B cell (primary cell): Measurements from ENCODE around the gene PRRT1. TPM values are rescaled to one million over a fixed set of nuclear protein-coding genes. Genes with fewer than 3 reads are reported as not detected.

Experiments
- ATAC-seq: fragments of 200-7000 bp; cut with Tn5 transposase; one replicate; pipeline ENCODE4 v1.10.0; 2021; ENCODE audit warnings: low read depth, mild to moderate bottlenecking, moderate number of reproducible peaks, moderate library complexity
- CTCF ChIA-PET: fragments of 350-600 bp; sonication (Branson Sonifier 250); formaldehyde crosslinking; loops from one replicate; lab custom pipeline; 2021; ENCODE audit warnings: antibody characterized with exemption, inconsistent platforms; lab: Charles Lee
- POLR2A ChIA-PET: fragments of 350-600 bp; sonication (Branson Sonifier 250); formaldehyde crosslinking; loops from one replicate; lab custom pipeline; 2021; ENCODE audit warnings: antibody characterized with exemption; lab: Charles Lee
- DNase-seq: peaks from one replicate; pipeline ENCODE4 v3.0.0; 2013
- H2AFZ ChIP-seq: 2 replicates; pipeline ENCODE4 v1.6.1; 2012; ENCODE audit warnings: mild to moderate bottlenecking, low read depth, low read length; ENCODE audit not compliant: insufficient read depth, poor library complexity, severe bottlenecking
- H3K27ac ChIP-seq, 2 donors: 1 replicate in 1 of 2; 2 replicates in 1 of 2; pipeline ENCODE4 v1.5.1; 2012 to 2013; ENCODE audit warnings: low read length in 2 of 2, mild to moderate bottlenecking in 2 of 2, moderate library complexity in 1 of 2
- H3K27me3 ChIP-seq, 4 experiments: fragments of 200-600 bp in 1 of 4; sonication (generic) in 1 of 4; replicated peaks in 1 of 4; 1 replicate in 2 of 4; 2 replicates in 2 of 4; pipeline versions ENCODE4 v1.6.1 to v1.7.0; 2013 to 2016; ENCODE audit warnings: low read length in 3 of 4, mild to moderate bottlenecking in 2 of 4, mixed read lengths in 1 of 4, moderate library complexity in 1 of 4; ENCODE audit not compliant: insufficient read depth in 4 of 4, control insufficient read depth in 3 of 4; ENCODE audit errors: control extremely low read depth in 1 of 4
- H3K36me3 ChIP-seq, 2 experiments: replicated peaks in 1 of 2; 1 replicate in 1 of 2; 2 replicates in 1 of 2; pipeline versions ENCODE4 v1.6.1 to v1.7.1; 2013; ENCODE audit warnings: low read length in 1 of 2; ENCODE audit not compliant: insufficient read depth in 2 of 2, control insufficient read depth in 1 of 2; ENCODE audit errors: control extremely low read depth in 1 of 2, extremely low read depth in 1 of 2
- H3K4me1 ChIP-seq, 2 donors: fragments of 200-600 bp in 1 of 2; sonication (generic) in 1 of 2; 1 replicate in 1 of 2; 2 replicates in 1 of 2; pipeline versions ENCODE4 v1.5.1 to v1.6.1; 2013 to 2017; ENCODE audit warnings: low read length in 2 of 2; ENCODE audit not compliant: control insufficient read depth in 2 of 2, insufficient read depth in 2 of 2
- H3K4me2 ChIP-seq: replicated peaks from 2 replicates; pipeline ENCODE3; 2012; ENCODE audit warnings: mild to moderate bottlenecking, low read depth, low read length; ENCODE audit not compliant: poor library complexity, severe bottlenecking
- H3K4me3 ChIP-seq, 5 experiments: fragments of 200-600 bp in 1 of 5; sonication (generic) in 1 of 5; 1 replicate in 3 of 5; 2 replicates in 2 of 5; pipeline versions ENCODE4 v1.5.1 to v1.7.0; 2011 to 2016; ENCODE audit warnings: low read length in 4 of 5, mild to moderate bottlenecking in 4 of 5, low read depth in 2 of 5, control low read depth in 1 of 5, moderate library complexity in 1 of 5; ENCODE audit not compliant: insufficient read depth in 1 of 5; ENCODE audit errors: control extremely low read depth in 1 of 5, extremely low read depth in 1 of 5
- H3K79me2 ChIP-seq: fragments of 200-600 bp; sonication (generic); one replicate; pipeline ENCODE4 v1.6.0; 2016; ENCODE audit warnings: low read length; ENCODE audit not compliant: control insufficient read depth, insufficient read depth
- H3K9ac ChIP-seq: fragments of 200-600 bp; sonication (generic); 2 replicates; pipeline ENCODE4 v1.6.1; 2017; ENCODE audit warnings: mild to moderate bottlenecking, low read length, moderate library complexity
- H3K9me3 ChIP-seq, 3 donors: one replicate each; pipeline versions ENCODE4 v1.6.1 to v1.7.1; 2013; ENCODE audit warnings: low read length in 2 of 3; ENCODE audit not compliant: control insufficient read depth in 2 of 3, insufficient read depth in 1 of 3; ENCODE audit errors: control extremely low read depth in 1 of 3
- H4K20me1 ChIP-seq: 2 replicates; pipeline ENCODE4 v1.6.0; 2012; ENCODE audit warnings: mild to moderate bottlenecking, low read length; ENCODE audit not compliant: insufficient read depth, control insufficient read depth, poor library complexity, severe bottlenecking
- H3K27ac Mint-ChIP-seq: one replicate; pipeline ENCODE4 v1.8.0; 2021; ENCODE audit warnings: mixed read lengths
- H3K27me3 Mint-ChIP-seq: one replicate; pipeline ENCODE4 v1.8.0; 2021; ENCODE audit warnings: mixed read lengths
- H3K4me1 Mint-ChIP-seq: one replicate; pipeline ENCODE4 v1.8.0; 2021; ENCODE audit warnings: mixed read lengths
- H3K4me3 Mint-ChIP-seq: one replicate; pipeline ENCODE4 v1.8.0; 2021; ENCODE audit warnings: mixed read lengths
- H3K9me3 Mint-ChIP-seq: one replicate; pipeline ENCODE4 v1.8.0; 2022; ENCODE audit warnings: mixed read lengths; ENCODE audit not compliant: insufficient read depth
- EZH2 ChIP-seq: IDR thresholded peaks from 2 replicates; pipeline ENCODE4 v1.6.1; 2012; ENCODE audit warnings: borderline replicate concordance, low read depth, mild to moderate bottlenecking, moderate library complexity, low read length; ENCODE audit not compliant: insufficient read depth, poor library complexity, severe bottlenecking
- WGBS: methylation state at CpG from one replicate; pipeline ENCODE4 v1.1.5; 2013; ENCODE audit warnings: missing lambda C conversion rate; ENCODE audit not compliant: insufficient coverage; 5-methylcytosine and 5-hydroxymethylcytosine counted together
- intact Hi-C: fragments of 100-400 bp; cut with micrococcal nuclease; formaldehyde crosslinking; loops from one replicate; pipeline ENCODE4 v1.10.0; 2022
- polyA plus RNA-seq: library from polyadenylated mRNA; depleted of rRNA; stranded (reverse); fragments of >200 nt; gene quantifications from 2 replicates; pipeline ENCODE4 v1.2.3, GENCODE V29; 2012
- total RNA-seq, 2 donors: library from RNA; stranded (reverse); fragments of 120-200 nt in 1 of 2; gene quantifications; 1 replicate in 1 of 2; 2 replicates in 1 of 2; pipeline versions ENCODE4 v1.2.3 to v1.2.4, GENCODE V29; 2013 to 2022
- TF ChIP-seq, protein P1 (sequence below): fragments of 200-600 bp; IDR thresholded peaks from one replicate; pipeline ENCODE4 v1.8.0; 2022; ENCODE audit warnings: antibody characterized with exemption, mild to moderate bottlenecking

Gene PRRT1
- total and polyA plus RNA-seq, 2 donors (not counting 1 experiment from before 2014, with no cell fraction given): not detected

DNA sequence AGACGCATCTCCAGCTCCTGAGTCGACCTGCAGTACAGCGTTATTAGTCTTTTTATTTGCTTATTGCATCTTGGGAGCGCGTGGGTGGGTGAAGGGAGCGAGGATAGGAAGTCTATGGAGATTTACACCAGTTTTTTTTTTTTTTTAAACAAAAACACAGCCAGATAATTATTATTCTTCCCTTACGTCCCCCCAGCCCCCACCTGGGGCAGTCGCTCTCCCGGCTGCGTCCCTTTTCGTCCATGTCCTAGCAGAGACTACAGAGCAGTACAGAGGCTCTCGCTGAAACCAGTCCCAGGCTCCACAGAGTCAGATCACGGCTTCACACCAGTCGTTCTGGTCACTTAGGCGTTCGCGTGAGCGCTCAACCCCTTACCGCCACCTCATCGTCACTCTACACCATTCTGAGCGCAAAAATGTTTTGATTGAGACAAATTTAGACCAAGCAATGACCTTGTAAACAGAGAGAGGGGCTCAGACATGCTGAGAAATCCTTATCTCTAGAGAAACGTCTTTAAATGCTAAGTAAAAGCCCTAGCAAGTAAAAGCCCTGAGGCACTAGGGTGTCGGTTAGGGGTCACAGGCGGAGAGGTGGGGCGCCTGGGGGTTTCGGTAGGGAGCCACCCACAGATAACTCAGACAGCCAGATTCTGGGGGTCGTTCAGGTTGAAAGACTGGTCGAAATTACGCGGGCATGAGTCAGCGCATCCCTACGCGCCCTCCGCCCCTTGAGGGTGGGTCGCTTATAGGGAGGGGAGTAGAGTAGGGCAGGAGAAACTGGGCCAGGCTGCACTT, 1.2 kb upstream of the PRRT1 start:
- no peak overlapping the region for H3K9ac ChIP-seq
- H3K36me3 ChIP-seq: no peaks in the 10 kb centered on the region
- DNase-seq (no peak), ATAC-seq (no peak)
- intact Hi-C loops: loop anchor here (10.0 kb wide), 1 partner anchor 108 kb away; no protein-coding TSS in a partner anchor
- CTCF ChIA-PET: interaction anchor here (0.5 to 0.7 kb wide), 3 partner anchors 92 to 1195 kb away, joined by 3 to 5 read pairs (median 3); no protein-coding TSS in a partner anchor
- H3K9me3 Mint-ChIP-seq: no peaks in the 10 kb centered on the region
- H3K4me1 ChIP-seq: peaks cover 34 to 42% of the 10 kb centered on the region in 2 donors
- no peaks in the 10 kb centered on the region for H3K79me2 ChIP-seq
- peak overlapping the region; percentile 24 for H3K4me2 ChIP-seq
- no peaks in the 10 kb centered on the region for H4K20me1 ChIP-seq
- H3K4me1 Mint-ChIP-seq: peaks cover 57% of the 10 kb centered on the region
- no peak overlapping the region for H3K4me3 ChIP-seq
- WGBS: 64% methylated on average over 27 of the region's 35 CpGs
- TF ChIP-seq EZH2: no peak
- TF ChIP-seq, protein P1, sequence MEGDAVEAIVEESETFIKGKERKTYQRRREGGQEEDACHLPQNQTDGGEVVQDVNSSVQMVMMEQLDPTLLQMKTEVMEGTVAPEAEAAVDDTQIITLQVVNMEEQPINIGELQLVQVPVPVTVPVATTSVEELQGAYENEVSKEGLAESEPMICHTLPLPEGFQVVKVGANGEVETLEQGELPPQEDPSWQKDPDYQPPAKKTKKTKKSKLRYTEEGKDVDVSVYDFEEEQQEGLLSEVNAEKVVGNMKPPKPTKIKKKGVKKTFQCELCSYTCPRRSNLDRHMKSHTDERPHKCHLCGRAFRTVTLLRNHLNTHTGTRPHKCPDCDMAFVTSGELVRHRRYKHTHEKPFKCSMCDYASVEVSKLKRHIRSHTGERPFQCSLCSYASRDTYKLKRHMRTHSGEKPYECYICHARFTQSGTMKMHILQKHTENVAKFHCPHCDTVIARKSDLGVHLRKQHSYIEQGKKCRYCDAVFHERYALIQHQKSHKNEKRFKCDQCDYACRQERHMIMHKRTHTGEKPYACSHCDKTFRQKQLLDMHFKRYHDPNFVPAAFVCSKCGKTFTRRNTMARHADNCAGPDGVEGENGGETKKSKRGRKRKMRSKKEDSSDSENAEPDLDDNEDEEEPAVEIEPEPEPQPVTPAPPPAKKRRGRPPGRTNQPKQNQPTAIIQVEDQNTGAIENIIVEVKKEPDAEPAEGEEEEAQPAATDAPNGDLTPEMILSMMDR: no peak
- H3K4me3 Mint-ChIP-seq: peak overlapping the region; percentile 99
- H3K27ac Mint-ChIP-seq: no peak overlapping the region
- H2AFZ ChIP-seq: no peak overlapping the region
- peaks cover 44% of the 10 kb centered on the region for H3K27me3 Mint-ChIP-seq
- POLR2A ChIA-PET: interaction anchor here (0.6 to 0.7 kb wide), 3 partner anchors 55 to 1535 kb away, joined by 3 to 5 read pairs (median 5); partner anchors contain the start of gene MRPS18B
- H3K27ac ChIP-seq: no peak overlapping the region
- H3K27me3 ChIP-seq: peaks cover 0 to 63% (median 25%) of the 10 kb centered on the region in 4 experiments
- peaks cover 0 to 16% (median 3%) of the 10 kb centered on the region in 3 donors for H3K9me3 ChIP-seq
